ENCODE results near the gene NUMB. TPM values are rescaled to one million over a fixed set of nuclear protein-coding genes. Genes with fewer than 3 reads are reported as not detected.
A peak's percentile ranks its signal among the peaks of the same experiment; 100 is the strongest.

The NUMB gene
- total and polyA plus RNA-seq, 2 of the 4 experiments (the other 2 are of a cell fraction), result 45.9 to 114 TPM

GRCh38 chr14:73241481-73242165, 216.7 kb downstream of the NUMB start:
- CTCF ChIA-PET, result no interaction called here
- ATAC-seq (ENCODE audit: low read depth) (no peak), DNase-seq (no peak)
- no peaks in the 10 kb centered on the region for H3K36me3 ChIP-seq (ENCODE audit: control insufficient read depth, insufficient read depth, low read length)
- WGBS, 2 experiments (ENCODE audit: extremely low coverage in 2 of 2, insufficient read length in 1 of 2), result 90% methylated on average over 9 of the region's 19 CpGs; no CpG with 5 or more reads in 1 of the 2 experiments
- dilution Hi-C loops (cut with HindIII; ENCODE audit: low sequenced_read_pairs, unreplicated experiment), result no loop called here
- H3K9ac ChIP-seq (ENCODE audit: low read depth, low read length), result no peak overlapping the region
- H4K5ac ChIP-seq (ENCODE audit: low read depth, low read length), result no peak overlapping the region
- H4K8ac ChIP-seq (ENCODE audit: low read depth in 2 of 2, low read length in 2 of 2), result no peak overlapping the region
- in situ Hi-C loops (cut with MboI; ENCODE audit: low sequenced_read_pairs), result no loop called here
- no peak overlapping the region for H3K56ac ChIP-seq (ENCODE audit: extremely low read depth, insufficient read depth, low read length)
- no peak overlapping the region for H2BK15ac ChIP-seq (ENCODE audit: low read depth, low read length)
- peaks cover 0 to 11% of the 10 kb centered on the region in 2 experiments; a peak in 2 of 4 replicates for H3K79me1 ChIP-seq (ENCODE audit: low read depth in 1 of 2, low read length in 2 of 2)
- peaks cover 35% of the 10 kb centered on the region for H3K27me3 ChIP-seq (ENCODE audit: control insufficient read depth, insufficient read depth, low read length)
- no peak overlapping the region for H2BK5ac ChIP-seq (ENCODE audit: low read depth, low read length, poor library complexity, severe bottlenecking)
- H3K27ac ChIP-seq (ENCODE audit: insufficient read depth, low read length), result no peak overlapping the region
- H4K91ac ChIP-seq (ENCODE audit: insufficient read depth, low read depth, low read length), result no peak overlapping the region
- H3K9me1 ChIP-seq (ENCODE audit: insufficient read depth, low read length), result peaks cover 7% of the 10 kb centered on the region
- H2BK20ac ChIP-seq (ENCODE audit: low read depth, low read length), result no peak overlapping the region
- no TSS peak for BruUV-seq (replicated peaks)
- no peak overlapping the region for H3K4ac ChIP-seq (ENCODE audit: low read depth, low read length)
- no peak overlapping the region for H3K23ac ChIP-seq (ENCODE audit: low read depth, low read length)
- peaks cover 5% of the 10 kb centered on the region; the same call in 1 of the 2 replicates for H4K20me1 ChIP-seq (ENCODE audit: insufficient read depth, low read length)
- intact Hi-C loops (cut with micrococcal nuclease), result no loop called here
- 0 out of 2 replicates have a peak overlapping the region, but pooled peaks have one; percentile 7 for H2AK5ac ChIP-seq (ENCODE audit: low read depth, low read length)
- H3K9me3 ChIP-seq (ENCODE audit: control insufficient read depth, insufficient read depth, low read length), result peaks cover 2% of the 10 kb centered on the region
- POLR2A ChIA-PET (ENCODE audit: unreplicated experiment), result no interaction called here
- no peak for TF ChIP-seq RAD21 (IDR thresholded peaks at IDR 0.05; ENCODE audit: low read length)
- no peak for TF ChIP-seq ELK1 (IDR thresholded peaks at IDR 0.05; ENCODE audit: borderline replicate concordance, low read depth, low read length)
- no peak for TF ChIP-seq USF2 (IDR thresholded peaks at IDR 0.05; ENCODE audit: low read depth, low read length)
- TF ChIP-seq MXI1 (IDR thresholded peaks at IDR 0.05; ENCODE audit: borderline replicate concordance, low read depth, low read length), result no peak
- TF ChIP-seq CHD1 (IDR thresholded peaks at IDR 0.05; ENCODE audit: low read depth, low read length), result no peak
- TF ChIP-seq NFE2L2 (IDR thresholded peaks at IDR 0.05; ENCODE audit: low read depth, low read length), result no peak
- no peak for TF ChIP-seq RCOR1 (IDR thresholded peaks at IDR 0.05; ENCODE audit: insufficient replicate concordance, low read length)
- TF ChIP-seq FOS (IDR thresholded peaks at IDR 0.05; ENCODE audit: low read depth, low read length), result no peak
- no peak for TF ChIP-seq BHLHE40 (IDR thresholded peaks at IDR 0.05; ENCODE audit: low read depth, low read length)
- no peak for TF ChIP-seq MAZ (IDR thresholded peaks at IDR 0.05; ENCODE audit: borderline replicate concordance, low read depth, low read length)
- no peak for TF ChIP-seq SMC3 (IDR thresholded peaks at IDR 0.05; ENCODE audit: low read depth, low read length)
- TF ChIP-seq MAFK (IDR thresholded peaks at IDR 0.05; ENCODE audit: low read depth, low read length), result no peak
- no peak for TF ChIP-seq RFX5 (IDR thresholded peaks at IDR 0.05; ENCODE audit: low read depth, low read length)
- no peak for TF ChIP-seq POLR2A (IDR thresholded peaks at IDR 0.05; ENCODE audit: low read depth, low read length)
- no peak for TF ChIP-seq CEBPB (IDR thresholded peaks at IDR 0.05; ENCODE audit: low read depth, low read length)
- TF ChIP-seq CTCF (conservative IDR thresholded peaks at IDR 0.05; ENCODE audit: low read depth, low read length), result no peak
- H3K4me1 ChIP-seq (ENCODE audit: control insufficient read depth, insufficient read depth, low read length), result peaks cover 18% of the 10 kb centered on the region
- H3K18ac ChIP-seq (ENCODE audit: low read depth, low read length), result no peak overlapping the region
- H3K14ac ChIP-seq (replicated peaks; ENCODE audit: low read depth, low read length), result no peak overlapping the region
- H2AFZ ChIP-seq (replicated peaks; ENCODE audit: low read length, poor library complexity), result no peak overlapping the region
- H3K4me3 ChIP-seq (ENCODE audit: insufficient read depth, low read depth, low read length), result no peak overlapping the region
- no peak overlapping the region for H3K4me2 ChIP-seq (ENCODE audit: low read depth, low read length)
- H2BK120ac ChIP-seq (ENCODE audit: low read depth, low read length), result no peak overlapping the region
- no peak overlapping the region for H2AK9ac ChIP-seq (replicated peaks; ENCODE audit: low read depth, low read length, poor library complexity)

Data from IMR-90 (cell line).